Measurements from ENCODE around the gene THSD4.

Gene THSD4

GRCh38 chr15:71501344-71502076, 386.2 kb downstream of the THSD4 start:
- no peak for DNase-seq (ENCODE audit: low read depth)

DNA sequence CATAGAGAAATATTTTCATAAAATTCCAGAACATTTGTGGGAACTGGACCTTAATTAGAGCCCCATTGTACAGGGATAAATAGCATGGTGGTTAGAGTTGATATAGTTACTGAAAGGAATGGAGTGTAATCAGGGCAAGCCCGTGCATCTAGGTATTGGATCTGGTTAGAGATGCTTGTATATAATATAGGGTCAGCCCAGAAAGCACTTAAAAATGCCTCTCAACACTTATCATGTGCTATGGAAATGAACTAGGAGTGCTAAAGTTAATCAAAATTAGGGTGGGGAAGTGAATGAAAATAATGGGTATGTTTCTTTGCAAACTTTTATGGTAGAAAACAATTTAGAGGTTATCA, 386.8 kb downstream of the THSD4 start:
- DNase-seq (ENCODE audit: low read depth) = no peak

DNA sequence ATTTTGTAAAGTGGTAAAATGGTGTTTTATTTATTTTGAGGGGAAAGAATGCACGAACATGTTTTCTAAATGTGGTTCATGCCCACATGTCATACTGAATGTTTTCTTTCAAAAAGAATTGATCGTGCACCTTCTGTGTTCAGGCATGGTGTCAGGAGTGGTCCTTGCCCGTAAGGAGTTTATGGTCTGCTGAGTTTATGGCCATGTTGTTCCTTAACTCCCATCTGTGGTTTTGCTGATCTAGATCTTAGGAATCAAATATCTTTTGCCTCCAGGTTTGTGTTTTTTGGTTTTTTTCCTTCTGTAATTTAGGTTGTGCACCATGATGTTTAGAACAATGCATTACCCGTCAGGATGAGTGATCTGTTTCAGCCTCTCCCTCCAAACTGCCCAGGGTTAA, 390.7 kb downstream of the THSD4 start:
- DNase-seq (ENCODE audit: low read depth) = no peak

DNA sequence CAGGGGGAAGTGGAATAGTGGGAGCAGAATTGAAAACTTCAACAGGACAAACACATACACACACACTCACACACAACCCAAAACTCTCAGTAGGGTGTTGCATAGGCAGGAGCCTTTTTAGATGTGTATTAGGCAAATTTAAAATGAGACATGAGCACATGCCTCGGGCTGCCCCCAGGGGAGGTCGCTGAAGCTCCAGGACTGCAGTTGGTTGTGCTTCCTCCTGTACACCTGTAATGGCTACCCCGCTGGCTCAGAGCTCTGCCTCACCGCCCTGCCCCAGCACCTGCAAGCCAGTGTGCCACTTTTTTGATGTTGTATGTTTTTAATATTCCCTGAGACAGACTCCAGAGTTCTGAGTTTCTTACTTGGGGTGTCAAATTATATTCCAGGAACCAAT, 391.7 kb downstream of the THSD4 start:
- DNase-seq (ENCODE audit: low read depth) = no peak

- DNase-seq (ENCODE audit: low read depth) = no peak
These were observed 392.9 kb downstream of the THSD4 start for GRCh38 chr15:71508081-71508682.

DNA sequence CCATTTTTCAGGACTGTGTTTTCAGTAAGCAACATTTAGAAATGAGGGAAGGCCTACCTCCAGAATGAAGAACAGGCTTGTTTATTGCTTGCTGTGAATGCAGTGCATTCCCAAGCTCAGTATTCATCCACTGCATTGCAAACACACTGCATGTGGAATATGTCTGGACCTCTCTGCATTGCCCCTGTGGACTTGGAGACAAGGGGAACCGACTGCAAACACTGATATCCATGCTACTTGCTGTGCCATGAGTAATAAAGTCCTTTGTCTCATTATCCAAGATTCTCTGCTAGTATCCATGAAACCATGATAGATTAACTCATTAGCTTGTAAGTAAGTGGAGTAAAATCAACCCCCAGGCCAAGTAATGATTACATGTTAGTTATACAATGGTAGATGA, 393.9 kb downstream of the THSD4 start:
- DNase-seq (ENCODE audit: low read depth) = no peak

- no peak for DNase-seq (ENCODE audit: low read depth)
These were observed 395.5 kb downstream of the THSD4 start for GRCh38 chr15:71510763-71511162.

DNA sequence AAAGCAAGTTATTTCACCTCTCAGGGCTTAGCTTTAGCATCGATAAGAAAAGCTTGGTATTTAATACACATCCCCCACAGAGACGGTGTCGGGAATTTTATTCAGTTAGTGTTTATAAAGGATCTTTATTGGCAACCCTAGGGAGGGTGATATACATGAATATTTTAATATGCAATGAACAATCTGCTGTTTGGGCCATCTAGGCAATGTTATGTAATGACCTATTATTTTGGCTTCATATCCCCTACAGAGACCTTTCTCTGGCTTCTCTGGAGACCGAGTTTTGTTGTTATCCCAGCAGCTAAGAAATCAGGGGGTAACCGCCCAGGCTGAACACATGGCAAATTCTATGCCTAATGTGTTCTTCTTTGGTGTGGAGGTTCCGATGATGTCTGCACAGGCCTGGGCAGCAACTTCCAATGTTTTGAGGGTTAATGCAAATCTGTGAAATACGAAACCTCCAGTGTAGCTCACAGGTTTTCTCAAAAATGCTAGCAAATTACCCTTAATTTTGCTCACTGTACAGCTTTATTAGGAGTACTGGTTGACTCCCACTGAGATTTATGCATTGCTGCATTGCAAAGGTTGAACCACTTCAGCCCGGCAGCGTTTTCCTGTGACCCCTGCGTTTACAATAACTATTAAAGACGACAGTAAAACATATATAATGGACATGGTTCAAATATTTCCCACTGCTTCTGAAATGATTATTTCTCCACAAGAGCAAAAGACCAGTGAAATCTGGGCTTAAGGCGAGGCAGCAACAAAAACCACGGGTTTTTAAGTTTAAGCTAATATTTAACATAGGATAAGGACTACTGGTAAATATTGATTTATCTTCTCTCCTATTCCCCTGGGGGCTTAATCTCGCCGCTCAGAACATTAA, 396.8 kb downstream of the THSD4 start:
- DNase-seq (ENCODE audit: low read depth) = no peak

DNA sequence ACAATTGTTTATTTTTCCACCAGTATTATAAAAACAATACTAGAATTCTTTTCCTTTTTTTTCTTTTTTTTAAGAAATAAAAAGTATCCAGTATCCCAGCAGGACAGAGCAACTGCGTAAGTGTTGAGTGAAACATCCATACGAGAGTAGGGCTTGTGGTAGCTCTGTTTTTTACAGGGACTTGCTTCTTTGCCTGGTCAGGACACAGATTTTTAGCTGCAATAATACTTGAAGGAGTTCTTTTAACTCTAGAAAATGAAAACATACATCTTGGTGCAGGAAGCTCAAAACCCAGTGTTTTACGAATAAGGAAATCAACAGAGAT, 397.4 kb downstream of the THSD4 start:
- DNase-seq (ENCODE audit: low read depth) = no peak

- DNase-seq (ENCODE audit: low read depth) = no peak
These were observed 400.3 kb downstream of the THSD4 start for GRCh38 chr15:71515375-71516186.

DNA sequence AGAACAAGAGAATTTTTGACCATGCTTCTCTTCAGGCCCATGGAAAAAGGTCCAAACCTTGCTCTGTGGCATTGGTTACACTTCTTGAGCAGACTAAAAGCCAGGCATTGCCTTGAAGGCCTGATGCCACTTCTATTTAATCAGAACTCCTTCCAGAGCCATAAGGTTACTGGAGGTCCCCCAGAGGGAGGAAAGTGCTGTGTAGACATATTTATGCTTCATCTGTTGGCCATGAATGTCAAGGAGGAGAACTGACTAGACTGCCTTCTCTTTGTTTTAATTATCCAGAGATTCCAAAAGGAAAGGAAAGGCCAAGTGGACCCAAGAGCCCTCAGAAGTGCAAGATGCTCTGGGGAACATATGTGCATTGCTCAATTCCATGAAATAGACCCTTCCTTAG, 402.5 kb downstream of the THSD4 start:
- no peak for DNase-seq (ENCODE audit: low read depth)

- no peak for DNase-seq (ENCODE audit: low read depth)
These were observed 403.4 kb downstream of the THSD4 start for GRCh38 chr15:71518661-71519060.

- no peak for DNase-seq (ENCODE audit: low read depth)
These were observed 411.0 kb downstream of the THSD4 start for GRCh38 chr15:71526060-71526820.

GRCh38 chr15:71529361-71529760, 414.1 kb downstream of the THSD4 start:
- DNase-seq (ENCODE audit: low read depth) = no peak

GRCh38 chr15:71530116-71530515, 414.8 kb downstream of the THSD4 start:
- no peak for DNase-seq (ENCODE audit: low read depth)

DNA sequence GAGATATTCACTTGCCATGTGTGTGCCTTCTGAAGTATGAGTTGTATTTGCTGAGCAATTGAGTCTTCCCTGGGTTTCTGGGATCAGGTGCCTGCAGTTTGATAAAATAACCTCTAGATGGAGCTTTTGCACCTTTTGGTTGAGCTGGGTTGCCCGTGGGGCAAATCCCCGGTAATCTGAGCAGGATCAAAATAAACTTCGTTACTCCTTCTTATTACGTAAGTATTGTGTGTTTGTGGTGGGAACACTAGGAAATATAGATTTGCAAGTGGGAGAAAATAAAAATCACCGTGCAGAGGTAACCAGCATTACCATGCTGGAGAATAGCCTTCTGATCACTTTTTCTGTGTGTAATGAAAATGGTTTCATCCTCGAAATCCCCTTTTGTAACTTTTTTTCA, 417.7 kb downstream of the THSD4 start:
- DNase-seq (ENCODE audit: low read depth) = no peak

- DNase-seq (ENCODE audit: low read depth) = no peak
These were observed 422.9 kb downstream of the THSD4 start for GRCh38 chr15:71538181-71538580.

DNA sequence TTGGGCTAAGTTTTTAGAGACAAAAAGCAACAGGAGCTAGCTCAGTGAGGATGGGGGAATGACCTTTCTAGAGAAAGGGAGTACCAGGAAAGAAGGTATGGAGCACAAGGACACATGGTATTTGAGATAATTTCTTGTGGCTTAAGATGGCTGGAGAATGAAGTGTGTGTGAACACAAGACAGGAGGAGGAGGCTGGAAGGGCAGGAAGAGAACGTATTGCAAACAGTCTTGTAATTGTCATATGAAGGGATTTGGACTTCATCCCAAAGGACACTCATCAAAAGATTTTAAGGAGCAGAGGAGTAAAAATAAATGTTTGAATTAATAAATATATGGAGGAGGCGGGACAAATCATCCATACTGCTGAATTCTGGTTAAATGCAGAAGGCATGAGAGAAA, 426.5 kb downstream of the THSD4 start:
- DNase-seq (ENCODE audit: low read depth) = no peak

GRCh38 chr15:71542836-71543235, 427.6 kb downstream of the THSD4 start:
- DNase-seq (ENCODE audit: low read depth) = no peak

GRCh38 chr15:71543413-71543812, 428.1 kb downstream of the THSD4 start:
- no peak for DNase-seq (ENCODE audit: low read depth)

DNA sequence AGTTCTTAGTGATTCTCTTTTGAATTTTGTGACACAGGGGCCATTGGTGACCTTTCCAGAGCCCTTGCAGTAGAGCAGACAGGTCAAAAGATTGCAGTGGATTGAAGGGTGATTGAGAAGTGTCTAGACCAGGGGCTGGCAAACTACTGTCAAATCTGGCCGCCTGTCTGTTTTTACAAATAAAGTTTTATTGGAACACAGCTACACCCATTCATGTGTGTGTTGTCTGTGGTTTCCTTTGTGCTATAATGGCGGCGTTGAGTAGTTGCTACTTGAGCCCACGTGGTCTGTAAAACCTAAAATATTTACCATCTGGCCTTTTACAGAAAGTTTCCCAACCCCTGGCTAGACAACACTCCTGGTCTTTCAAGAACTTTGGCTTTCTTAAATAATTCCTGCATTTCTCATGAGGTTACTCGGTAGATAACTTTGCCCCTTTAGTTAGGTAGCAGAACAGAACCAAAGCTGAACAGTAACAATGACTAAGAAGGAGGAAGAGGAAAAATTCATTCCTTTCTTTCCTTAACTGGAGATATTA, 430.0 kb downstream of the THSD4 start:
- no peak for DNase-seq (ENCODE audit: low read depth)
